Mesendoderm (in vitro differentiated cells): ENCODE measurements around the gene PCSK2.

Experiments used
- DNase-seq: peaks from one replicate; pipeline ENCODE4 v3.0.0; 2013
- H2AK5ac ChIP-seq: 2 replicates; pipeline ENCODE4 v1.6.1; 2013; ENCODE audit warnings: low read length, inconsistent platforms
- H2BK120ac ChIP-seq: 2 replicates; pipeline ENCODE4 v1.6.1; 2013; ENCODE audit warnings: low read depth, mild to moderate bottlenecking, low read length, moderate library complexity, mixed read lengths
- H2BK15ac ChIP-seq: replicated peaks from 2 replicates; pipeline ENCODE4 v1.6.1; 2013; ENCODE audit warnings: low read depth, mild to moderate bottlenecking, moderate library complexity
- H2BK5ac ChIP-seq: 2 replicates; pipeline ENCODE4 v1.6.1; 2013; ENCODE audit warnings: low read length, inconsistent platforms
- H3K18ac ChIP-seq: 2 replicates; pipeline ENCODE4 v1.6.1; 2013; ENCODE audit warnings: mild to moderate bottlenecking, low read length, mixed read lengths
- H3K23ac ChIP-seq: one replicate; pipeline ENCODE4 v1.6.1; 2013; ENCODE audit warnings: low read length
- H3K27ac ChIP-seq: 2 replicates; pipeline ENCODE4 v1.5.1; 2013; ENCODE audit warnings: low read depth, mild to moderate bottlenecking, inconsistent platforms, low read length, moderate library complexity
- H3K27me3 ChIP-seq: 2 replicates; pipeline ENCODE4 v1.6.1; 2013; ENCODE audit warnings: low read length, control low read depth, mild to moderate bottlenecking, inconsistent platforms; ENCODE audit not compliant: insufficient read depth, poor library complexity
- H3K36me3 ChIP-seq: 2 replicates; pipeline ENCODE4 v1.6.1; 2013; ENCODE audit warnings: low read length, inconsistent platforms; ENCODE audit not compliant: control insufficient read depth, insufficient read depth
- H3K4ac ChIP-seq: one replicate; pipeline ENCODE4 v1.6.1; 2013; ENCODE audit warnings: low read depth, mild to moderate bottlenecking, low read length, moderate library complexity
- H3K4me1 ChIP-seq: 2 replicates; pipeline ENCODE4 v1.6.1; 2013; ENCODE audit warnings: low read depth, low read length, inconsistent platforms; ENCODE audit not compliant: control insufficient read depth
- H3K4me2 ChIP-seq: 2 replicates; pipeline ENCODE4 v1.6.1; 2013; ENCODE audit warnings: low read length
- H3K4me3 ChIP-seq: 2 replicates; pipeline ENCODE4 v1.5.1; 2013; ENCODE audit warnings: mild to moderate bottlenecking, low read length
- H3K56ac ChIP-seq: one replicate; pipeline ENCODE4 v1.6.1; 2013; ENCODE audit warnings: low read length
- H3K79me1 ChIP-seq: 2 replicates; pipeline ENCODE4 v1.6.1; 2013; ENCODE audit warnings: low read length, inconsistent platforms
- H3K79me2 ChIP-seq: 2 replicates; pipeline ENCODE4 v1.6.1; 2013; ENCODE audit warnings: mild to moderate bottlenecking, low read length; ENCODE audit not compliant: control insufficient read depth, insufficient read depth
- H3K9ac ChIP-seq: 2 replicates; pipeline ENCODE4 v1.6.1; 2013; ENCODE audit warnings: low read length, inconsistent platforms
- H4K5ac ChIP-seq: one replicate; pipeline ENCODE4 v1.6.1; 2013; ENCODE audit warnings: low read length
- H4K8ac ChIP-seq: one replicate; pipeline ENCODE4 v1.6.1; 2013; ENCODE audit warnings: low read depth, mild to moderate bottlenecking, control low read depth, low read length, moderate library complexity
- WGBS: extraction: QIAGEN DNeasy Blood & Tissue Kit; methylation state at CpG from one replicate; pipeline ENCODE4 v1.1.7; 2013; ENCODE audit warnings: low lambda C conversion rate, missing lambda C conversion rate; ENCODE audit not compliant: insufficient coverage; ENCODE audit errors: extremely low coverage; 5-methylcytosine and 5-hydroxymethylcytosine counted together

PCSK2 gene

GRCh38 chr20:17343656-17344452 is 117.0 kb downstream of the PCSK2 start:
- H3K4me2 ChIP-seq: no peak overlapping the region
- no CpG with 5 or more reads among the region's 13 CpGs for WGBS

GRCh38 chr20:17344790-17345189 is 118.0 kb downstream of the PCSK2 start:
- no CpG with 5 or more reads among the region's 2 CpGs for WGBS
- no peak overlapping the region for H4K5ac ChIP-seq
- H3K27ac ChIP-seq: no peak overlapping the region
- H3K79me2 ChIP-seq: no peaks in the 10 kb centered on the region
- no peak overlapping the region for H3K4ac ChIP-seq
- H2AK5ac ChIP-seq: no peak overlapping the region
- H3K23ac ChIP-seq: no peak overlapping the region
- H3K9ac ChIP-seq: no peak overlapping the region
- no peak overlapping the region for H3K4me2 ChIP-seq
- H2BK5ac ChIP-seq: no peak overlapping the region
- H3K36me3 ChIP-seq: no peaks in the 10 kb centered on the region
- no peak overlapping the region for H2BK120ac ChIP-seq
- no peaks in the 10 kb centered on the region for H3K4me1 ChIP-seq
- H2BK15ac ChIP-seq: no peak overlapping the region
- H3K79me1 ChIP-seq: no peaks in the 10 kb centered on the region
- no peak for DNase-seq
- no peak overlapping the region for H3K18ac ChIP-seq
- no peaks in the 10 kb centered on the region for H3K27me3 ChIP-seq
- H3K56ac ChIP-seq: no peak overlapping the region
- no peak overlapping the region for H3K4me3 ChIP-seq
- H4K8ac ChIP-seq: no peak overlapping the region

More at GRCh38 chr20:17343656-17344452, 117.0 kb downstream of the PCSK2 start:
- Histone ChIP-seq H2BK5ac (no peak overlapping the region), H3K4me3 (no peak overlapping the region), H3K27ac (no peak overlapping the region), H3K18ac (no peak overlapping the region), H3K4me1 (no peaks in the 10 kb centered on the region), H3K23ac (no peak overlapping the region), H3K9ac (no peak overlapping the region), H3K27me3 (no peaks in the 10 kb centered on the region), H3K36me3 (no peaks in the 10 kb centered on the region), H2AK5ac (no peak overlapping the region), H4K5ac (no peak overlapping the region), H4K8ac (no peak overlapping the region), H3K56ac (no peak overlapping the region), H3K4ac (no peak overlapping the region), H3K79me1 (no peaks in the 10 kb centered on the region), H2BK15ac (no peak overlapping the region), H3K79me2 (no peaks in the 10 kb centered on the region), H2BK120ac (no peak overlapping the region)
- no peak for DNase-seq

- H3K4me2 ChIP-seq: no peak overlapping the region
- WGBS: no CpG with 5 or more reads among the region's 2 CpGs
Measured at GRCh38 chr20:17345321-17345720, 118.5 kb downstream of the PCSK2 start.

GRCh38 chr20:17350321-17350720 is 123.5 kb downstream of the PCSK2 start:
- H3K27ac ChIP-seq: no peak overlapping the region
- H2BK5ac ChIP-seq: no peak overlapping the region
- no peak overlapping the region for H4K8ac ChIP-seq
- no peaks in the 10 kb centered on the region for H3K79me1 ChIP-seq
- H2BK120ac ChIP-seq: no peak overlapping the region
- no CpG with 5 or more reads among the region's 3 CpGs for WGBS
- H3K27me3 ChIP-seq: no peaks in the 10 kb centered on the region
- H3K4me2 ChIP-seq: no peak overlapping the region
- H3K23ac ChIP-seq: no peak overlapping the region
- no peak overlapping the region for H3K4me3 ChIP-seq
- no peak overlapping the region for H3K9ac ChIP-seq
- H2BK15ac ChIP-seq: no peak overlapping the region
- H3K79me2 ChIP-seq: no peaks in the 10 kb centered on the region
- H3K18ac ChIP-seq: no peak overlapping the region
- H3K4me1 ChIP-seq: no peaks in the 10 kb centered on the region
- no peak overlapping the region for H2AK5ac ChIP-seq
- DNase-seq: no peak
- H3K36me3 ChIP-seq: no peaks in the 10 kb centered on the region
- no peak overlapping the region for H3K56ac ChIP-seq
- H4K5ac ChIP-seq: no peak overlapping the region
- no peak overlapping the region for H3K4ac ChIP-seq

More at GRCh38 chr20:17345321-17345720, 118.5 kb downstream of the PCSK2 start:
- Histone ChIP-seq H4K8ac (no peak overlapping the region), H3K79me1 (no peaks in the 10 kb centered on the region), H3K79me2 (no peaks in the 10 kb centered on the region), H3K56ac (no peak overlapping the region), H3K4me1 (no peaks in the 10 kb centered on the region), H2BK120ac (no peak overlapping the region), H3K9ac (no peak overlapping the region), H3K4me3 (no peak overlapping the region), H2BK15ac (no peak overlapping the region), H4K5ac (no peak overlapping the region), H3K27ac (no peak overlapping the region), H3K23ac (no peak overlapping the region), H3K4ac (no peak overlapping the region), H2AK5ac (no peak overlapping the region), H3K36me3 (no peaks in the 10 kb centered on the region), H3K18ac (no peak overlapping the region), H2BK5ac (no peak overlapping the region), H3K27me3 (no peaks in the 10 kb centered on the region)
- DNase-seq: no peak

GRCh38 chr20:17357238-17357637 is 130.4 kb downstream of the PCSK2 start:
- Histone ChIP-seq H3K18ac (no peak overlapping the region), H3K4me3 (no peak overlapping the region), H3K4ac (no peak overlapping the region), H3K36me3 (no peaks in the 10 kb centered on the region), H3K79me2 (no peaks in the 10 kb centered on the region), H3K56ac (no peak overlapping the region), H2BK120ac (no peak overlapping the region), H4K8ac (no peak overlapping the region), H3K9ac (no peak overlapping the region), H3K4me1 (no peaks in the 10 kb centered on the region), H3K4me2 (no peak overlapping the region), H3K79me1 (no peaks in the 10 kb centered on the region), H3K27ac (no peak overlapping the region), H2BK15ac (no peak overlapping the region), H2BK5ac (no peak overlapping the region), H3K27me3 (no peaks in the 10 kb centered on the region), H3K23ac (no peak overlapping the region), H2AK5ac (no peak overlapping the region), H4K5ac (no peak overlapping the region)
- no CpG with 5 or more reads among the region's 2 CpGs for WGBS
- no peak for DNase-seq

GRCh38 chr20:17358854-17359253 is 132.0 kb downstream of the PCSK2 start:
- Histone ChIP-seq H3K79me1 (no peaks in the 10 kb centered on the region), H2AK5ac (no peak overlapping the region), H2BK15ac (no peak overlapping the region), H3K4me3 (no peak overlapping the region), H3K27ac (no peak overlapping the region), H3K36me3 (no peaks in the 10 kb centered on the region), H3K4me1 (no peaks in the 10 kb centered on the region), H2BK120ac (no peak overlapping the region), H3K27me3 (no peaks in the 10 kb centered on the region), H3K18ac (no peak overlapping the region), H4K8ac (no peak overlapping the region), H3K9ac (no peak overlapping the region), H3K79me2 (no peaks in the 10 kb centered on the region), H4K5ac (no peak overlapping the region), H3K4me2 (no peak overlapping the region), H3K23ac (no peak overlapping the region), H3K56ac (no peak overlapping the region), H2BK5ac (no peak overlapping the region), H3K4ac (no peak overlapping the region)
- DNase-seq: no peak
- no CpG with 5 or more reads among the region's 1 CpG for WGBS
